ACHN (cell line): Measurements from ENCODE around the gene CTNNA3.
"Not testable (repeated sequence)": the region's sequence is repeated elsewhere in the genome, so short reads cannot be mapped to it uniquely, and the experiment has no call there.

Source experiments
- DNase-seq: peaks from one replicate; pipeline ENCODE4 v3.0.0-alpha.2; 2015
- in situ Hi-C: cut with HindIII; loops from 2 replicates; pipeline ENCODE4 v1.10.0; 2017; ENCODE audit warnings: low sequenced_read_pairs, low pct_ligation_motif_present, low pct_unique_long_range_greater_than_20kb

Gene CTNNA3

DNA sequence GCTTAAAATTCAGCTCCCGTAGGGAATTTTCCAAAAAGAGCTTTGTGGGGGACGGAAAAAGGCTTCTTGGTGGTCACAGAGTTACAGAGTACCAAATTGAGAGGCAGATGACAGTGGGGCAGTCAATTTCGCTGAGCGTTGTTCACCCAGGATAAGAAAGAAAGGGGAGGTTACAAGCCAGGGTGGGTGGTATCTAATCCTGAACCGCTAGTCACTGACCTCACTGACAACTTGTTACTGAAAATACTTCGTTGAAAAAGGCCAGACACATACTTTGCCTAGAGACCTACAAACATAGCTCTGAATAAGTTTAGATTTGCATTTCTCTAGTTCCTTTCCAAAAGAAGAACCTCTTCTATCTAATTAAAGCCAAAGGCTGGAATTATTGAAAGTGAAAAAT lies at the start of gene CTNNA3:
CTNNA3 (minus strand) TSS at position 167 of the 400 bp plus-strand sequence.
- in situ Hi-C loops, result no loop called here
- DNase-seq, result no peak

DNA sequence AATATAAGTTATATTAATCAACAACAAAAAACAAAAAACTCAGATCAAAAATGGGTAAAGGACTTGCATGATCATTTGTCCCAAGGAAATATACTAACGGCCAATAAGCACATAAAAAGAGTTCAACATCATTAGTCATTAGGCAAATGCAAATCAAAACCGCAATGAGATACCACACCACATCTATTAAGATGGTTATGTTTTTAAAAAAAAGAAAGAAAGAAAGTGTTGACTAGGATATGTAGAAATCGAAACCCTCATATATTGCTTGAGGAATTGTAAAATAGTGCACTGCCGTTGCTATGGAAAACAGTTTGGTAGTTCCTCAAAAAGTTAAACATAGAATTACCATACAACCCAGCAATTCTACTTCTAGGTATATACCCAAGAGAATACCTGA lies 39.4 kb upstream of the CTNNA3 start:
- in situ Hi-C loops, result no loop called here
- no peak for DNase-seq

DNA sequence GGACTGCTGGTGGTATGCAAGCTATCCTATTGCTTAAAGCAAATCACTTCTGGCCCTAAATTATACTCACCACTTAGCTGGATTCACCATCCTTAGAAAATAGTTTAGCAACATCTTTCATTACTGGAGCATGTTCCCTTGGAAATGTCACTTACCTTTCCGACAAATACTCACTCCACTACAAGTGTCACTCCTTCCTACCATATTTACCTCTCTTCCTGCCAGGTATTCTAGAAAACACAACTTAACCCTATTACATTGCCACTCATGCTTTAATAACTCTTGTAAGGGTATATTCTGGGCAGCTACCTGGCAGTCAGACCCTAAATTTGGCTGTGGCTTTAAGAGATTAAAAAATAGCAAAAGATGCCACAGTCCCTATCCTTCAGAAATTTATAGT lies 37.5 kb upstream of the CTNNA3 start:
- DNase-seq, result no peak
- in situ Hi-C loops, result no loop called here

DNA sequence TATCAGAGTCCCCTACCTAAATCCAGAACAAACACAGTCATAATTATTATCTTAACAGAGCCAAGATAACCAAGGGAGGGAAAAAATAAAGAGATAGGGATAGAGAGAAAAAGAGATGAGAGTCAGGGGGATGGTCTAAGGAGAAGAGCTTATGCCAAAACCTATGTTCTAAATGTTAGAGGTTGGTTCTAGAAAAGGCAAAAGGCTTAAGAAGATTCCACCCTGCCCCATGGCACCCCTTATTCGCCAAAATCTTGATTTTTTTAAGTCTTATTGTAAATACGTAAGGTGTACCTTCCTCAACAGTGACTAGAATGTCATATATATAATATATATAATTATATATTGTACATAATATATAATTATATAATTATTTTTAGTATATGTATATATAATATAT lies 29.6 kb upstream of the CTNNA3 start:
- in situ Hi-C loops, result no loop called here
- DNase-seq, result no peak

DNA sequence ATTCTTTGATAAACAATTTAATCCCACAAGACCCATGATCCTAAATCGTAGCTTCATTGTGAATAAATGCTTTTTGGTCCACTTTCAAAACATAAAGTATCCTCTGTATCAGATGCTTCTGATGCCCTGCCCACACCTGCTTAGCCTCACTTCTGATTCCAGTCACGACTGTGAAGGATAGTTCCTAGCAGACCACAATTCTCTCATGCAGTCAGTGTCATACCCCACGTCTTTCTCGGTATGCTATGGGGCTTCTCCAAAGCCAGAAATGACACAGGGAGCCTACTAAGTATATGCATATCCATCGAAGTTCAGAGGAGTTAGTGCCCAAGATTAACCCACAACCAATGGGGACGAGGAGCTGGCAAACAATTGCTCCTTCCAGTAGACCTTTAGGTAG lies 27.6 kb upstream of the CTNNA3 start:
- in situ Hi-C loops, result no loop called here
- DNase-seq, result no peak

DNA sequence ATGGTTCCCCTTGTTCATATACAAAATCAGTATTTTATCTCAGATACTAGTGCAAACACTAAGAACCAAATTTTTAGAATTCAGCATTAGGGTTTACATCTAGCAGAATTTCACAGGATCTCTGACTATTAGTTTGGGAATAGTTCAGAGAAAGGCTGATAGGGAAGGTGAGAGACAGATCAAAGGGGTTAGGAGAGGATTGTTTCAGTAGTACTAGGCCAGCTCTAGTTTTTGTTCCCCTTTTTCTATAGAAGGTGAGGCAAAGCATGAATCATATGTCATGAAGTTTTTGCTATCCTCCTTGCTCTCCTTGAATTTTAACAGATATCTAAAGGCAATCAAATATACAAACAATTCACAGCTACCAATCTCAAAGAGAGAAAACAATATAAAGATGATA lies 26.1 kb upstream of the CTNNA3 start:
- in situ Hi-C loops, result no loop called here
- DNase-seq, result no peak

DNA sequence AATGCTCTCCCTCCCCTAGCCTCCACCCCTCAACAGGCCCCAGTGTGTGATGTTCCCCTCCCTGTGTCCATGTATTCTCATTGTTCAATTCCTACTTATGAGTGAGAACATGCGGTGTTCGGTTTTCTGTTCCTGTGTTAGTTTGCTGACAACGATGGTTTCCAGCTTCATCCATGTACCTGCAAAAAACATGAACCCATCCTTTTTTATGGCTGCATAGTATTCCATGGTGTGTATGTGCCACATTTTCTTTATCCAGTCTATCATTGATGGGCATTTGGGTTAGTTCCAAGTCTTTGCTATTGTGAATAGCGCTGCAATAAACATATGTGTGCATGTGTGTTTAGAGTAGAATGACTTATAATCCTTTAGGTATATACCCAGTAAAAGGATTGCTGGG lies 20.5 kb upstream of the CTNNA3 start:
- in situ Hi-C loops, DNase-seq: not testable (repeated sequence)

DNA sequence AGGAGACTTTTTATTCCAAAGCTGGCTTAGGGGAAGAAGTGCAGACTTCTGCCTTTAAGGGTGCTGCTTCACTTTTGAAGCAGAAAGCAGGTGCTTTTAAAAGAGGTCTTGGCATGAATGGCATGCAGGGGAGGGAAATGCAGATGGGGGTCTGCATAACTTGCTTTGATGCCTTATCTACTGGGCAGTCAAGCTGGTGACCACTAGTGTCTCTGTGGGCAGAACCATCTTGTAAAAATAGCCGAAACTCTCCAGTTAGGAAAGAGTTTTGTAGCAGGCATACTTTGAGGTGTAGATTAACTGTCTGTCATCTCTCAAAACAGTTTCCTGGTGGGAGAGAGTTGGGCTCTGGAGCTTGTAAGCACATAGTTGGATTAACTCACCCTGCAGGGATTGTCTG lies 9.9 kb upstream of the CTNNA3 start:
- DNase-seq, result no peak
- in situ Hi-C loops, result no loop called here

DNA sequence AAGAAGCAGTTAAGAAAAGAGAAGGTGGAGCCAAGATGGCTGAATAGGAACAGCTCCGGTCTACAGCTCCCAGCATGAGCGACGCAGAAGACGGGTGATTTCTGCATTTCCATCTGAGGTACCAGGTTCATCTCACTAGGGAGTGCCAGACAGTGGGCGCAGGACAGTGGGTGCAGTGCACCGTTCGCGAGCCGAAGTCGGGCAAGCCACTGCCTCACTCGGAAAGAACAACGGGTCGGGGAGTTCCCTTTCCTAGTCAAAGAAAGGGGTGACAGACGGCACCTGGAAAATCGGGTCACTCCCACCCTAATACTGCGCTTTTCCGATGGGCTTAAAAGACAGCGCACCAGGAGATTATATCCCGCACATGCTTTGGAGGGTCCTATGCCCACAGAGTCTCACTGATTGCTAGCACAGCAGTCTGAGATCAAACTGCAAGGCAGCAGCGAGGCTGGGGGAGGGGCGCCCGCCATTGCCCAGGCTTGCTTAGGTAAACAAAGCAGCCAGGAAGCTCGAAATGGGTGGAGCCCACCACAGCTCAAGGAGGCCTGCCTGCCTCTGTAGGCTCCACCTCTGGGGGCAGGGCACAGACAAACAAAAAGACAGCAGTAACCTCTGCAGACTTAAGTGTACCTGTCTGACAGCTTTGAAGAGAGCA lies 3.7 kb upstream of the CTNNA3 start:
- in situ Hi-C loops, result not testable (repeated sequence)

DNA sequence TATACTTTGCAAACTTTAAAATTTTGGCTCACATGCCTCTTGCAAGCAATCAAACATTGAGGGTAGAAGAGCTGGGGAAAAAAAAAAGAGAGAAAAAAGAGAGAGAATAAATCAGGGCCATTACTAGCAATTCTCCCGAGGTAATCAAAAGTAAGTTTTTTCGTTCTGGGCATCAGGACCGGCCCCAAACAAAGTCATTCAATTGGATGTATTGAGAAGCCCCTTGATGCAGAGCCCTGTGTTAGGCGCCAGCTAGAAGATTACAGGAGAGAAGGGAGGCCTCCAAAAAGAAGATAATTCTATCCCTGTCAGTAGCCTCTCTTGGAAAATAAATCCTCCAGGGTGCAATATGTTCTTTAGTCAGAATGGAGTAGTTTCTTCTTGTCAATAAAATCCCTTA lies 2.2 kb upstream of the CTNNA3 start:
- in situ Hi-C loops, result no loop called here
- DNase-seq, result no peak

More for the DNA sequence above, 3.7 kb upstream of the CTNNA3 start:
- DNase-seq, result not testable (repeated sequence)

DNA sequence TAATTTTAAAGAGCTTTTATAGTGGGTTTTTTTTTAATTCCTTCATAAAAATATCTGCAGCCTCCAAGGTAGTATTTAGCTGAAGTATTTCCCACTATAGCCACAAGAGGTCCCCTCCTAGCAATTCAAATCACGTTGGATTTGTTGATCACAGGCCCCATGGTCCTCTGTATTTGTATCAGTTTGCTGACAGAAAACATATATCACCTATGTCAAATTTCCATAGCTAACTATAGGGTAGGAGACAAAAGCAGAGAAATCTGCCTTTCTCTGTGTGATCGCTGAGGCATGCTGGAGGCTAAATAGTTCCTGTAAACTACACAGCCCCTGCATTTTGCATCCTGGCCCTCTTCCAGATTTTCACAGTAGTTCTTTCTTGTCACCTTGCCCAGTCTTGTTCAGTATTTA lies 1.7 kb upstream of the CTNNA3 start:
- DNase-seq, result peak; percentile 51
- in situ Hi-C loops, result no loop called here

DNA sequence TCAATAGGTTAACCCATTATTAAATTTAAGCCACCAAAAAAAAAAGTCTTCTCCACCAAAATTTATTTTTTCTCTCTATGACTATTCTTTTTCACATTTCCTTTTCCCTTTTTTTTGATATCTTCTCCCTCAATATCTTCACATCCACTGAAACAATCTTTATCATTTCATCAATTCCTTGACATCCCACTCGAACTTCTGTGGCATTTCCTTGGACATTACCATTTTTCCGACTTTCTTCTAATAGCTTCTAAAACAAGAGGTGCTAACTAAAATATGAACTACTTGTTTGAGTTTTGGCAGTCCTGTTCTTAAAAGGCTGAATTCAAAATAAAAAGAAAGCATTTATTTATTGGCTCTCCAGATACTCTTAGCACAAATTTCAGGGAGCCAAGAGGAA lies 684 bp upstream of the CTNNA3 start:
- DNase-seq, result no peak
- in situ Hi-C loops, result no loop called here

DNA sequence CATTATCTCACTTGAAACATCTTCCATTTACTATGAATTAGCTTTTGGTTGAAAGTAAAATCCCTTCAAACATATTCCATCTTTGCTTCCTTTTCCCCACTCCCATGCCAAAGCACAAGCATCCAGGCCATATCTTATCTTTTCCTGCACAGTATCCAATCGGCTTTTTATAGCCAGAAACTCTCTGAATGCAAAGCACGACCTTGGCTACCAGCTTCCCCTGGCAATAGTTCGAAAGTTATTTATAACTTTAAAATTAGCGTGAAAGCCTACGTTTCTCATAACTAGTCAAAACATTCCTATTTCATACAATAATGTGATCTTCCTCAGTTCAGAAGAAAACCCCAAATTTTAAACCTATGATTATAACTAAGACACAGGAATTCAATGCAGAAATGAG lies 440 bp downstream of the CTNNA3 start:
- DNase-seq, result no peak

DNA sequence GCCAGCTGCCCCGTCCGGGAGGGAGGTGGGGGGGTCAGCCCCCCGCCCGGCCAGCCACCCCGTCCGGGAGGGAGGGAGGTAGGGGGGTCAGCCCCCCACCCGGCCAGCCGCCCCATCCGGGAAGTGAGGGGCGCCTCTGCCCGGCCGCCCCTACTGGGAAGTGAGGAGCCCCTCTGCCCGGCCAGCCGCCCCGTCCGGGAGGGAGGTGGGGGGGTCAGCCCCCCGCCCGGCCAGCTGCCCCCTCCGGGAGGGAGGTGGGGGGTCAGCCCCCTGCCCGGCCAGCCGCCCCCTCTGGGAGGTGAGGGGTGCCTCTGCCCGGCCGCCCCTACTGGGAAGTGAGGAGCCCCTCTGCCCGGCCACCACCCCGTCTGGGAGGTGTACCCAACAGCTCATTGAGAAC lies 4.1 kb downstream of the CTNNA3 start:
- DNase-seq, in situ Hi-C loops: not testable (repeated sequence)

More for the DNA sequence above, 440 bp downstream of the CTNNA3 start:
- in situ Hi-C loops, result no loop called here

DNA sequence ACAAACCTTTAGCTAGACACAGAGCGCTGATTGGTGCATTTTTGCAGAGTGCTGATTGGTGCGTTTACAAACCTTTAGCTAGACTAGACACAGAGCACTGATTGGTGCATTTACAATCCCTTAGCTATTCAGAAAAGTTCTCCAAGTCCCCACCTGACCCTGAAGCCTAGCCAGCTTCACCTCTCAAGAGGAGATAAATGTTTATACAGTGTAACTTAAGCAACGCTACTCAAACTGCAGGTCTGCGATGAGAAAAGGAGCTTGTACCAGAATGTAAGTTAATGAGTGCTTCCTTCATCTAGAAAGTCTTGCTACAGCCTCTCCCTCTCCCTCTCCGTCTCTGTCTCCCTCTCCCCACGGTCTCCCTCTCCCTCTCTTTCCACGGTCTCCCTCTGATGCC lies 5.5 kb downstream of the CTNNA3 start:
- in situ Hi-C loops, DNase-seq: not testable (repeated sequence)

DNA sequence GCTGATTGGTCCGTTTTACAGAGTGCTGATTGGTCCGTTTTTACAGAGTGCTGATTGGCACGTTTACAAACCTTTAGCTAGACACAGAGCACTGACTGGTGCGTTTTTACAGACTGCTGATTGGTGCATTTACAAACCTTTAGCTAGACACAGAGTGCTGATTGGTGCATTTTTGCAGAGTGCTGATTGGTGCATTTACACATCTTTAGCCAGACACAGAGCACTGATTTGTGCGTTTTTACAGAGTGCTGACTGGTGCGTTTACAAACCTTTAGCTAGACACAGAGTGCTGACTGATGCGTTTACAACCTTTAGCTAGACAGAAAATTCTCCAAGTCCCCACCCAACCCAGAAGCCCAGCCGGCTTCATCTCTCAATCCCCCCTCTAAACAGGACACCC lies 11.9 kb downstream of the CTNNA3 start:
- DNase-seq, in situ Hi-C loops: not testable (repeated sequence)

DNA sequence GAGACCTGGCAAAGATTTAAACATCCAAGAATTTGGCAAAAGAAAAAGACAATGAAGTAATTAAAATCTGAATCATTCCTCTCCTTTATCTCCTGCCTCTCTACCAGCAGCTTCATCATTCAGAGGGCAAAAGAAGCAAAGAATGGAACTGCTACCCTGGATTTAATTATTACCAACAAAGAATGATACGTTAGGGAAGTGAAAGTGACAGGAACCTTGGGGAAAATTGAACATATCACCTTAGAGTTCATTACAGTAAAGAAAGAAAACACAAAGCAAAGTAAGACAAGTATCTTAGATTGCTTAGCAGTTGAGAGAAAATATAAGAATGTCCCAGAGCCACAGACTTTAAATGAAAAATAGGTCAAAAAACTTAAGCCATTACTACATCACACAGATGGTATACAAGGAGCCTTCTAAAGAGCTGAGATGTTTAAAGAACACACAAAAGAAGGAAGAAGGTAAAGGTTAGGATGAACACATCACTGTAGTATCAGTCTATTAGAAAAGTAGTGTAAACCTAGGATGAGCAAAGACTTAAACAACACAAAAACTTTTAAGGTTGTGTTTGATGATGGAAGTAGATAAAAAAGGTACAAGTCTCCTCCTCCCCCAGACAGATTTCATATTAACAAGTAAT lies 17.5 kb downstream of the CTNNA3 start:
- DNase-seq, result no peak
- in situ Hi-C loops, result no loop called here

DNA sequence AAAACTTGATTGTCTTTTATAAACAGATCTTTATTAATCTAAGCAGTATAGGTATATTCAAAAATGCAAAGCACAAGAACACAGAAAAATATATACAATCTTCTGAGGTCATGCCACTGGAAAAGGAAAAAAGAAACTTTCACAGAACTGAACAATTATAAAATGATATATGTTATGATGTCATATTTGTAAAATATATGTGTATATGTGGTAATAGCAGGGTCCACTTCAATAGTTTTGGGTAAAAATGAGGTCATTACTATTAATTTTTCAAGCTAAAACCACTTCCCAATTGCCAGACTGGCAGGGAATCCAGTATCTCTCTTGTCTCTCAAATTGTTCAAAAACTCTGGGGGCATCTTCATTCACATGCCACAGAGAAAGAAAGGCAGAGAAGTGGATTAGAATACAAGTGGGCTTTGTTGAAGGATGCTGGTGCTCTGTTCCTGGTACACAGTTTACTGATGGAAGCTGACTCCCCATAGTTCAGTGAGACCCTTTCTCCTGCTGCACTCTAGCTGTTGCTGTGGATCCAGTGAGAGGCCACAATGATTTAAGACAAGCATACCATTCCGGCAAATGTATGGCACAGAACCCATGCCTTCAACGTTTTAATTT lies 19.7 kb downstream of the CTNNA3 start:
- DNase-seq, result no peak
- in situ Hi-C loops, result no loop called here

DNA sequence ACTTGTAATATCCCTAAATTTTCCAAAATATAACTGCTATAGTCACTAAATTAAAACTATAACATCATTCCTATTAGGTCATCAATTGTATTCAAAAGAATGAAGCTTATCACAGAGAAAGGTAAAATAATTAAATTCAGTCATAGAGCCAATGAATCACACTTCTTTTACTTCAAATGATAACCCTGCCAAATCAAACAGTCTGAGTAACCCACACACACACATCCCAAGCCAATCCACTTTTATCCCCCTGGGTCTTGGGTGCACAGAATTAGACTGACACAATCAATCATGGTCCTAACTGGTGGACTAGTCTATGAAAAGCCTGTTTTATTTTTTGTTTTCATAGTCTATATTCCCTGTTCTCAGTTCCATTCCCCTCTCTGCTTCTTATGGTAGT lies 25.6 kb downstream of the CTNNA3 start:
- DNase-seq, result no peak

DNA sequence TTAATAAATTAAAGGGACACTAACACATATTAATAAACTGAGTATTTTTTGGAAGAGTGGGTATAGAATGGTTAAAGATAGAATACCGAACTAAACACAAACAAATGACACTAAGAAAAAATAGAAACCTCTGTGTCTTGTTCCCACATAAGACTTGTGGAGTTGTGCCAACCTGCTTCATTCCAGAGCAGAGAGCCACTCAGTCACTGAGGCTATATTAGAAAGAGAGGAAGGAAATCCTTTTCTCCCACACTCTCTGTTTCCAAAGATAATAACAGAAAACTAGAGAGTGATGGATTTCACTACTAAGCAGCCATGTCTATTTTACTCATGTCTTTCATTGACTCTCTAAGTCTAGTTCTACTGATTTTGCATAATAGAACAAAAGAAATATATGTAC lies 26.0 kb downstream of the CTNNA3 start:
- in situ Hi-C loops, result loop anchor here (25.0 kb wide), 1 partner anchor 117 kb away; no protein-coding TSS in a partner anchor
- no peak for DNase-seq

More for the DNA sequence above, 25.6 kb downstream of the CTNNA3 start:
- in situ Hi-C loops, result loop anchor here (25.0 kb wide), 1 partner anchor 117 kb away; no protein-coding TSS in a partner anchor
